Measurements from ENCODE around the gene CLSTN2.

The CLSTN2 gene

DNA sequence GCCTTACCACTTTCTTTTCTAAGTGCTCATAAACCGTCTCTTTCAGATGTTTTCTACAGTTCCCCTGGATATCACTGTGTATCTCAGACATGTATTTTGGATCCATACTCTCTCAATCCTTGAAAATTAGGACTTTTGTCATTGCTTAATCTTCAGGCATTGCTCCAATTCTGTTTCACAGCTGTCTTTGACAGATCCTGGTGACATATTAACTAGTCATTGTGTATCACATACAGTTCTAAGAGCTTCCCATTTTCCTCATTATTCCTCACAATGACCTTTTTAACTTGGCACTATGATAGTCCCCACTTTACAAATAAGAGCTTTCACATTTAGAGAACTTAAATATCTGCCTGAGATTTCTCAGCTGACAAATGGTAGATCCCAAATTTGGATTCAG lies 151.7 kb downstream of the CLSTN2 start:
- H3K9ac ChIP-seq (ENCODE audit: low read length), result no peak overlapping the region
- no peak overlapping the region for H3K27ac ChIP-seq (ENCODE audit: low read length)
- no peak overlapping the region for H3K4me3 ChIP-seq (ENCODE audit: low read length)
- H3K9me2 ChIP-seq (replicated peaks; ENCODE audit: insufficient read depth, low read length), result no peaks in the 10 kb centered on the region
- no peak for TF ChIP-seq EZH2phosphoT487 (IDR thresholded peaks at IDR 0.05; ENCODE audit: low read length)
- no peak for TF ChIP-seq CTCF (IDR thresholded peaks at IDR 0.05; ENCODE audit: low read length)
- DNase-seq, result no peak
- H3F3A ChIP-seq (ENCODE audit: insufficient read depth, low read length), result no peaks in the 10 kb centered on the region
- no peaks in the 10 kb centered on the region for H3K79me2 ChIP-seq (ENCODE audit: low read length)
- H3K9me3 ChIP-seq (replicated peaks; ENCODE audit: insufficient read depth, low read length), result no peaks in the 10 kb centered on the region
- H4K20me1 ChIP-seq (ENCODE audit: insufficient read depth, low read length), result no peaks in the 10 kb centered on the region
- H3K4me2 ChIP-seq (ENCODE audit: low read depth, low read length), result no peak overlapping the region
- H3K4me1 ChIP-seq (ENCODE audit: low read length), result no peaks in the 10 kb centered on the region
- no peaks in the 10 kb centered on the region for H3K36me3 ChIP-seq (replicated peaks; ENCODE audit: insufficient read depth, low read length)
- no peaks in the 10 kb centered on the region for H3K27me3 ChIP-seq (replicated peaks; ENCODE audit: insufficient read depth, low read length)
- no peak overlapping the region for H2AFZ ChIP-seq (ENCODE audit: low read length)

GRCh38 chr3:140088058-140088457 lies 153.1 kb downstream of the CLSTN2 start:
- no peaks in the 10 kb centered on the region for H3K79me2 ChIP-seq (ENCODE audit: low read length)
- no peak overlapping the region for H3K4me3 ChIP-seq (ENCODE audit: low read length)
- no peaks in the 10 kb centered on the region for H3K9me2 ChIP-seq (replicated peaks; ENCODE audit: insufficient read depth, low read length)
- H3K27ac ChIP-seq (ENCODE audit: low read length), result no peak overlapping the region
- no peak for DNase-seq
- H3K27me3 ChIP-seq (replicated peaks; ENCODE audit: insufficient read depth, low read length), result no peaks in the 10 kb centered on the region
- no peak overlapping the region for H3K9ac ChIP-seq (ENCODE audit: low read length)
- no peaks in the 10 kb centered on the region for H3K4me1 ChIP-seq (ENCODE audit: low read length)
- TF ChIP-seq CTCF (IDR thresholded peaks at IDR 0.05; ENCODE audit: low read length) (no peak), EZH2 (optimal IDR thresholded peaks at IDR 0.05; ENCODE audit: low read depth, low read length) (no peak), EZH2phosphoT487 (IDR thresholded peaks at IDR 0.05; ENCODE audit: low read length) (no peak)
- no peaks in the 10 kb centered on the region for H3K36me3 ChIP-seq (replicated peaks; ENCODE audit: insufficient read depth, low read length)
- no peak overlapping the region for H3K4me2 ChIP-seq (ENCODE audit: low read depth, low read length)
- H2AFZ ChIP-seq (ENCODE audit: low read length), result no peak overlapping the region
- H3F3A ChIP-seq (ENCODE audit: insufficient read depth, low read length), result no peaks in the 10 kb centered on the region
- H3K9me3 ChIP-seq (replicated peaks; ENCODE audit: insufficient read depth, low read length), result no peaks in the 10 kb centered on the region
- no peaks in the 10 kb centered on the region for H4K20me1 ChIP-seq (ENCODE audit: insufficient read depth, low read length)

DNA sequence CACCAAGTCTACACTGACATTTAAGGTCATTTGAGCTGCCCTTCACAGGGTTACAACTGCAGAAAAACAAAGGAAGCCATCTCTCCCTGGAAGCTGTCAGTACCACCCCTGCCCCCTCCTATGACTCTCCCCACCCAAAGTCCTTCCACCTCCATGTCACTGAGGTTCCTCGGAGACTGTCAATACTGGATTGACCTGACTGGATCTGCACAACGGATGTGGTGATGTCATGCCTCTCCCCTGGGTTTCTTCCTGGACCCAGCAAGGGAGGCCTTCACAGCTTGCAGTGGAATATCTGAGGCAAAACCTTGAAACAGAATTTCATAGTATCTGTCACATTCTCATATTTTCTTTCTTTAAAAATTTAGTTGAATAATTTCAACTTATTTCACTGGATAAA lies 153.5 kb downstream of the CLSTN2 start:
- Histone ChIP-seq H2AFZ (ENCODE audit: low read length) (no peak overlapping the region), H3K27me3 (replicated peaks; ENCODE audit: insufficient read depth, low read length) (no peaks in the 10 kb centered on the region), H3K9ac (ENCODE audit: low read length) (no peak overlapping the region), H3K27ac (ENCODE audit: low read length) (no peak overlapping the region), H3K36me3 (replicated peaks; ENCODE audit: insufficient read depth, low read length) (no peaks in the 10 kb centered on the region), H3F3A (ENCODE audit: insufficient read depth, low read length) (no peaks in the 10 kb centered on the region), H3K4me1 (ENCODE audit: low read length) (no peaks in the 10 kb centered on the region), H3K4me2 (ENCODE audit: low read depth, low read length) (no peak overlapping the region), H3K9me2 (replicated peaks; ENCODE audit: insufficient read depth, low read length) (no peaks in the 10 kb centered on the region), H3K9me3 (replicated peaks; ENCODE audit: insufficient read depth, low read length) (no peaks in the 10 kb centered on the region), H3K4me3 (ENCODE audit: low read length) (no peak overlapping the region), H4K20me1 (ENCODE audit: insufficient read depth, low read length) (no peaks in the 10 kb centered on the region), H3K79me2 (ENCODE audit: low read length) (no peaks in the 10 kb centered on the region)
- no peak for DNase-seq
- no peak for TF ChIP-seq CTCF (IDR thresholded peaks at IDR 0.05; ENCODE audit: low read length)
- no peak for TF ChIP-seq EZH2 (optimal IDR thresholded peaks at IDR 0.05; ENCODE audit: low read depth, low read length)
- no peak for TF ChIP-seq EZH2phosphoT487 (IDR thresholded peaks at IDR 0.05; ENCODE audit: low read length)

Measured in MM.1S (cell line).